HepG2 (cell line): ENCODE results near the gene PPP4R4. TPM values are rescaled to one million over a fixed set of nuclear protein-coding genes. Genes with fewer than 3 reads are reported as not detected.
A peak's percentile ranks its signal among the peaks of the same experiment; 100 is the strongest.

ENCODE experiments used
- ATAC-seq: fragments of 200-7000 bp; cut with Tn5 transposase; 3 replicates; pipeline ENCODE4 v1.9.1; 2020; ENCODE audit warnings: mild to moderate bottlenecking, moderate library complexity
- BruUV-seq: library from RNA; stranded (reverse); fragments of 400-500 nt; replicated peaks from 2 replicates; lab custom pipeline; 2021; lab: Mats Ljungman, UMichigan
- CTCF ChIA-PET: fragments of 300-600 bp; formaldehyde crosslinking; extraction: SDS; loops from one replicate; lab custom pipeline; 2021; ENCODE audit warnings: low total read pairs, inconsistent platforms, low intra/inter-chr PET ratio; lab: Yijun Ruan, JAX
- POLR2A ChIA-PET: fragments of 350-600 bp; sonication (Branson Sonifier 250); formaldehyde crosslinking; loops from one replicate; lab custom pipeline; 2020; ENCODE audit warnings: antibody characterized with exemption, inconsistent platforms; lab: Yijun Ruan, JAX
- DNase-seq: peaks from one replicate; pipeline ENCODE4 v3.0.0-alpha.2; 2015; ENCODE audit warnings: low spot score
- FAIRE-seq: peaks from 3 replicates; lab custom pipeline; 2011; peaks lifted over from hg19 to GRCh38; lab: Jason Lieb, UNC
- H2AFZ ChIP-seq: one replicate; pipeline ENCODE4 v1.6.1; 2011; ENCODE audit warnings: low read length, inconsistent platforms
- H3K27ac ChIP-seq: fragments of 300-600 bp; 3 replicates; pipeline ENCODE4 v1.8.0; 2011; ENCODE audit warnings: mixed run types, mild to moderate bottlenecking, mixed read lengths, low read length, inconsistent platforms; ENCODE audit not compliant: insufficient read depth; ENCODE audit errors: extremely low read length
- H3K27me3 ChIP-seq, 2 experiments: fragments of 200-600 bp in 1 of 2; 2 replicates in 1 of 2; 3 replicates in 1 of 2; pipeline versions ENCODE4 v1.6.0 to v1.8.0; 2011; ENCODE audit warnings: low read length in 2 of 2, mild to moderate bottlenecking in 2 of 2, moderate library complexity in 2 of 2, inconsistent platforms in 1 of 2; ENCODE audit not compliant: insufficient read depth in 2 of 2, control insufficient read depth in 1 of 2
- H3K36me3 ChIP-seq, 2 experiments: fragments of 200-600 bp in 1 of 2; replicated peaks in 1 of 2; 2 replicates in 1 of 2; 3 replicates in 1 of 2; pipeline versions ENCODE4 v1.5.1 to v1.8.0; 2011; ENCODE audit warnings: low read length in 2 of 2, inconsistent platforms in 1 of 2; ENCODE audit not compliant: insufficient read depth in 2 of 2, control insufficient read depth in 1 of 2
- H3K4me1 ChIP-seq: 2 replicates; pipeline ENCODE4 v1.5.1; 2012; ENCODE audit warnings: low read length, inconsistent platforms; ENCODE audit not compliant: insufficient read depth
- H3K4me2 ChIP-seq: 2 replicates; pipeline ENCODE4 v1.6.0; 2011; ENCODE audit warnings: low read depth, low read length, inconsistent platforms
- H3K4me3 ChIP-seq, 3 experiments: fragments of 200-600 bp in 1 of 3; sonication (generic), shearing (Covaris generic) in 1 of 3; replicated peaks in 1 of 3; 2 replicates each; pipeline ENCODE4 v1.5.1; 2011 to 2016; ENCODE audit warnings: low read length in 3 of 3, inconsistent platforms in 2 of 3, low read depth in 2 of 3, mild to moderate bottlenecking in 2 of 3, control low read depth in 1 of 3, mixed read lengths in 1 of 3; ENCODE audit not compliant: insufficient read depth in 1 of 3
- H3K79me2 ChIP-seq: one replicate; pipeline ENCODE4 v1.6.1; 2011; ENCODE audit warnings: low read length, inconsistent platforms; ENCODE audit not compliant: insufficient read depth
- H3K9ac ChIP-seq: 2 replicates; pipeline ENCODE4 v1.6.0; 2011; ENCODE audit warnings: mild to moderate bottlenecking, low read depth, low read length, inconsistent platforms; ENCODE audit not compliant: insufficient read depth
- H3K9me3 ChIP-seq: 2 replicates; pipeline ENCODE4 v1.5.1; 2012; ENCODE audit warnings: mild to moderate bottlenecking, low read length
- H4K20me1 ChIP-seq: 2 replicates; pipeline ENCODE4 v1.6.0; 2011; ENCODE audit warnings: inconsistent platforms, mild to moderate bottlenecking, low read length, moderate library complexity; ENCODE audit not compliant: insufficient read depth
- CCAR2 ChIP-seq: fragments of 200-400 bp; formaldehyde crosslinking; optimal IDR thresholded peaks from 2 replicates; pipeline ENCODE3; 2018; ENCODE audit warnings: low read depth, mild to moderate bottlenecking, low read length, moderate library complexity
- FOXP1 ChIP-seq, 2 experiments: fragments of 450-650 bp in 1 of 2; IDR thresholded peaks; 2 replicates each; pipeline ENCODE4 v1.6.1; 2017 to 2018; ENCODE audit warnings: antibody characterized with exemption in 1 of 2
- MAFF ChIP-seq: IDR thresholded peaks from 2 replicates; pipeline ENCODE4 v1.6.1; 2011; ENCODE audit warnings: low read depth, low read length, improper control_type of control experiment
- MAFK ChIP-seq, 2 experiments: IDR thresholded peaks in 1 of 2; conservative IDR thresholded peaks in 1 of 2; 2 replicates each; pipeline ENCODE4 v1.6.1; 2011; ENCODE audit warnings: improper control_type of control experiment in 2 of 2, low read length in 2 of 2
- POLR2AphosphoS5 ChIP-seq: IDR thresholded peaks from 2 replicates; pipeline ENCODE4 v1.6.1; 2012; ENCODE audit warnings: low read depth, low read length
- SNAPC2 ChIP-seq: sonication (generic); formaldehyde crosslinking; IDR thresholded peaks from 2 replicates; pipeline ENCODE4 v1.8.1; 2022; ENCODE audit warnings: mild to moderate bottlenecking, missing genetic modification reagents
- XRCC5 ChIP-seq: fragments of 200-400 bp; formaldehyde crosslinking; optimal IDR thresholded peaks from 2 replicates; pipeline ENCODE3; 2017; ENCODE audit warnings: mild to moderate bottlenecking, low read length
- ZNF34 ChIP-seq: sonication (generic); formaldehyde crosslinking; IDR thresholded peaks from 2 replicates; pipeline ENCODE4 v1.4.0; 2020; ENCODE audit warnings: mild to moderate bottlenecking, missing genetic modification reagents, borderline replicate concordance
- ZNF547 ChIP-seq: sonication (generic); formaldehyde crosslinking; IDR thresholded peaks from 2 replicates; pipeline ENCODE4 v1.5.1; 2020; ENCODE audit warnings: mild to moderate bottlenecking, missing genetic modification reagents
- WGBS: methylation state at CpG from one replicate; pipeline ENCODE4 v1.1.6; 2017; ENCODE audit warnings: low lambda C conversion rate; 5-methylcytosine and 5-hydroxymethylcytosine counted together
- in situ Hi-C: cut with HindIII; loops from 2 replicates; pipeline ENCODE4 v1.10.0; 2017; ENCODE audit warnings: low pct_unique_long_range_greater_than_20kb; ENCODE audit not compliant: extremely low pct_ligation_motif_present
- intact Hi-C: fragments of 100-400 bp; cut with micrococcal nuclease; formaldehyde crosslinking; loops from one replicate; pipeline ENCODE4 v1.10.0; 2022; ENCODE audit not compliant: unreplicated experiment
- polyA plus RNA-seq, 8 experiments: library from polyadenylated mRNA; depleted of rRNA in 3 of 8; stranded (reverse) in 7 of 8; unstranded in 1 of 8; fragments of >200 nt; fragmentation: Illumina TruSeq in 4 of 8; extraction: Trizol in 4 of 8; gene quantifications; 2 replicates each; pipeline versions ENCODE4 v1.2.1 to v1.2.3, GENCODE V29; 2011 to 2016; ENCODE audit warnings: low read depth in 4 of 8, missing spikeins in 1 of 8, mixed read lengths in 1 of 8; ENCODE audit not compliant: insufficient read depth in 1 of 8
- total RNA-seq, 5 experiments: library from RNA; depleted of rRNA; stranded (reverse); fragments of >200 nt; fragmentation: Illumina TruSeq; extraction: Trizol; gene quantifications; 2 replicates each; pipeline ENCODE4 v1.2.3, GENCODE V29; 2016; ENCODE audit warnings: low read depth in 1 of 5
- TF ChIP-seq, protein P1 (sequence below): sonication (generic); formaldehyde crosslinking; IDR thresholded peaks from 2 replicates; pipeline ENCODE4 v1.4.0; 2020; ENCODE audit warnings: missing genetic modification reagents, borderline replicate concordance
- TF ChIP-seq, protein P2 (sequence below): sonication (generic); formaldehyde crosslinking; IDR thresholded peaks from 2 replicates; pipeline ENCODE4 v1.5.0; 2020; ENCODE audit warnings: mild to moderate bottlenecking, missing genetic modification reagents, moderate library complexity
- TF ChIP-seq, protein P3 (sequence below): IDR thresholded peaks from 2 replicates; pipeline ENCODE4 v1.6.1; 2016; ENCODE audit warnings: mild to moderate bottlenecking, missing biosample characterization, missing genetic modification reagents

Gene PPP4R4
- total and polyA plus RNA-seq, 2 of the 13 experiments (the other 11 are each of a cell fraction or from before 2014, with no cell fraction given) = 9.5 to 19.8 TPM

DNA sequence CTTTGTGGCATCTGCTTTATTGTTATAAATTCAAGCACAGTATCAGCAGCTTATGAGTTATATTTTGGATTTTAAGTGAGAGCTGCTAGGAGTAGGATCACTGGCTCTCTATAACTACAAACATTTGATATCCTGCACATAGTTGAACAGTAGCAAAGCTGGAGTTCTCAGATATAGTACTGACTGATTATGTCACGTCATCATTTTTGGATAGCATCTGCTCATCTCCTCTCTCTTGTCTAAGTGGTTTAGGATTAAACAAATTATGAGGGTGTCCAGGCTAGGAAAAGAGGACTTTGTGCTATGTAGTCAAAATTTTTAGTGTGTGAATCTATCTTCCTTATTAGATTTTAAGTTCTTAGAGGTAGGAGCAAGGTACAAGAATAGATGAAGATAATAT, 18.4 kb downstream of the PPP4R4 start:
- no peak overlapping the region for H2AFZ ChIP-seq
- no peaks in the 10 kb centered on the region for H3K4me1 ChIP-seq
- no peak for FAIRE-seq
- DNase-seq = no peak
- no peaks in the 10 kb centered on the region for H4K20me1 ChIP-seq
- no TSS peak for BruUV-seq
- H3K4me3 ChIP-seq = no peak overlapping the region
- H3K27ac ChIP-seq = no peak overlapping the region
- CTCF ChIA-PET = no interaction called here
- WGBS = 95% methylated on average over 1 of the region's 1 CpG
- H3K9me3 ChIP-seq = peaks cover 9% of the 10 kb centered on the region
- no peak for TF ChIP-seq POLR2AphosphoS5
- TF ChIP-seq MAFK (conservative IDR thresholded peaks at IDR 0.05 in 1 of 2, IDR thresholded peaks at IDR 0.05 in 1 of 2; ENCODE audit: low read length in 2 of 2) = peak; percentile 97 to 98
- TF ChIP-seq MAFF = peak; percentile 97
- H3K4me2 ChIP-seq = no peak overlapping the region
- POLR2A ChIA-PET = interaction anchor here (1.1 kb wide), 1 partner anchor 100 kb away, joined by 3 read pairs; the partner anchor contains the start of gene SERPINA10
- in situ Hi-C loops (no loop called here), intact Hi-C loops (no loop called here)
- H3K79me2 ChIP-seq = peaks cover 29% of the 10 kb centered on the region
- H3K36me3 ChIP-seq = no peaks in the 10 kb centered on the region; a peak in 1 of 5 replicates
- no peak for ATAC-seq
- no peak overlapping the region for H3K9ac ChIP-seq
- no peaks in the 10 kb centered on the region for H3K27me3 ChIP-seq

DNA sequence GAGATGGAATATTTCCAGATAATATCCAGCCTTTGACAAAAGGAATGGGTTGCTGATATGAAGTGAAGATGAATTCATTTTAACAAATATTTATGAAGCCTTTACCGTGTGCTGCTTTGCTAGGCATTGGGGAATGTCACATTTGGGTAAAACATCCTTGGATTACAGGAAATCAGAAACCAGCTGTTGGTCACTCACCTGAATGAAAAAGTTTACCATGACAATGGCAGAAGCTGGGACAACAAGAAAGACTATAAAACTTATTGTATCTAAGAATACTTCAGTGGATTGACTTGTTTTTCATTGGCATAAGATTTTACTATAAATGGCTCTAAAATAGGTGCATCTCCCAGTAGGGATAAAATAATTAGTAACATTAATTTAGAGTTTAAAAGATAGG, 19.7 kb downstream of the PPP4R4 start:
- FAIRE-seq (no peak), ATAC-seq (no peak), DNase-seq (no peak)
- CTCF ChIA-PET = no interaction called here
- no peaks in the 10 kb centered on the region; a peak in 1 of 5 replicates for H3K36me3 ChIP-seq
- H3K4me1 ChIP-seq = no peaks in the 10 kb centered on the region
- no peak overlapping the region for H3K4me2 ChIP-seq
- peaks cover 25% of the 10 kb centered on the region for H3K79me2 ChIP-seq
- intact Hi-C loops (no loop called here), in situ Hi-C loops (no loop called here)
- no peaks in the 10 kb centered on the region for H3K27me3 ChIP-seq
- POLR2A ChIA-PET = interaction anchor here (1.1 kb wide), 1 partner anchor 99 kb away, joined by 3 read pairs; the partner anchor contains the start of gene SERPINA10
- peaks cover 9% of the 10 kb centered on the region for H3K9me3 ChIP-seq
- no peak overlapping the region for H2AFZ ChIP-seq
- H4K20me1 ChIP-seq = no peaks in the 10 kb centered on the region
- no peak overlapping the region for H3K4me3 ChIP-seq
- H3K9ac ChIP-seq = no peak overlapping the region
- BruUV-seq = no TSS peak
- WGBS = 91% methylated on average over 1 of the region's 1 CpG
- no peak overlapping the region for H3K27ac ChIP-seq
- no peak for TF ChIP-seq CCAR2
- TF ChIP-seq SNAPC2 (CRISPR knock-in tag) = no peak
- no peak for TF ChIP-seq FOXP1 (IDR thresholded peaks at IDR 0.05)
- TF ChIP-seq FOXP1 (CRISPR knock-in tag; IDR thresholded peaks at IDR 0.05) = no peak
- TF ChIP-seq, protein P1, sequence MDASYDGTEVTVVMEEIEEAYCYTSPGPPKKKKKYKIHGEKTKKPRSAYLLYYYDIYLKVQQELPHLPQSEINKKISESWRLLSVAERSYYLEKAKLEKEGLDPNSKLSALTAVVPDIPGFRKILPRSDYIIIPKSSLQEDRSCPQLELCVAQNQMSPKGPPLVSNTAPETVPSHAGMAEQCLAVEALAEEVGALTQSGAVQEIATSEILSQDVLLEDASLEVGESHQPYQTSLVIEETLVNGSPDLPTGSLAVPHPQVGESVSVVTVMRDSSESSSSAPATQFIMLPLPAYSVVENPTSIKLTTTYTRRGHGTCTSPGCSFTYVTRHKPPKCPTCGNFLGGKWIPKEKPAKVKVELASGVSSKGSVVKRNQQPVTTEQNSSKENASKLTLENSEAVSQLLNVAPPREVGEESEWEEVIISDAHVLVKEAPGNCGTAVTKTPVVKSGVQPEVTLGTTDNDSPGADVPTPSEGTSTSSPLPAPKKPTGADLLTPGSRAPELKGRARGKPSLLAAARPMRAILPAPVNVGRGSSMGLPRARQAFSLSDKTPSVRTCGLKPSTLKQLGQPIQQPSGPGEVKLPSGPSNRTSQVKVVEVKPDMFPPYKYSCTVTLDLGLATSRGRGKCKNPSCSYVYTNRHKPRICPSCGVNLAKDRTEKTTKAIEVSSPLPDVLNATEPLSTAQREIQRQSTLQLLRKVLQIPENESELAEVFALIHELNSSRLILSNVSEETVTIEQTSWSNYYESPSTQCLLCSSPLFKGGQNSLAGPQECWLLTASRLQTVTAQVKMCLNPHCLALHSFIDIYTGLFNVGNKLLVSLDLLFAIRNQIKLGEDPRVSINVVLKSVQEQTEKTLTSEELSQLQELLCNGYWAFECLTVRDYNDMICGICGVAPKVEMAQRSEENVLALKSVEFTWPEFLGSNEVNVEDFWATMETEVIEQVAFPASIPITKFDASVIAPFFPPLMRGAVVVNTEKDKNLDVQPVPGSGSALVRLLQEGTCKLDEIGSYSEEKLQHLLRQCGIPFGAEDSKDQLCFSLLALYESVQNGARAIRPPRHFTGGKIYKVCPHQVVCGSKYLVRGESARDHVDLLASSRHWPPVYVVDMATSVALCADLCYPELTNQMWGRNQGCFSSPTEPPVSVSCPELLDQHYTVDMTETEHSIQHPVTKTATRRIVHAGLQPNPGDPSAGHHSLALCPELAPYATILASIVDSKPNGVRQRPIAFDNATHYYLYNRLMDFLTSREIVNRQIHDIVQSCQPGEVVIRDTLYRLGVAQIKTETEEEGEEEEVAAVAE (CRISPR knock-in tag) = no peak
- no peak for TF ChIP-seq ZNF34
- TF ChIP-seq, protein P2, sequence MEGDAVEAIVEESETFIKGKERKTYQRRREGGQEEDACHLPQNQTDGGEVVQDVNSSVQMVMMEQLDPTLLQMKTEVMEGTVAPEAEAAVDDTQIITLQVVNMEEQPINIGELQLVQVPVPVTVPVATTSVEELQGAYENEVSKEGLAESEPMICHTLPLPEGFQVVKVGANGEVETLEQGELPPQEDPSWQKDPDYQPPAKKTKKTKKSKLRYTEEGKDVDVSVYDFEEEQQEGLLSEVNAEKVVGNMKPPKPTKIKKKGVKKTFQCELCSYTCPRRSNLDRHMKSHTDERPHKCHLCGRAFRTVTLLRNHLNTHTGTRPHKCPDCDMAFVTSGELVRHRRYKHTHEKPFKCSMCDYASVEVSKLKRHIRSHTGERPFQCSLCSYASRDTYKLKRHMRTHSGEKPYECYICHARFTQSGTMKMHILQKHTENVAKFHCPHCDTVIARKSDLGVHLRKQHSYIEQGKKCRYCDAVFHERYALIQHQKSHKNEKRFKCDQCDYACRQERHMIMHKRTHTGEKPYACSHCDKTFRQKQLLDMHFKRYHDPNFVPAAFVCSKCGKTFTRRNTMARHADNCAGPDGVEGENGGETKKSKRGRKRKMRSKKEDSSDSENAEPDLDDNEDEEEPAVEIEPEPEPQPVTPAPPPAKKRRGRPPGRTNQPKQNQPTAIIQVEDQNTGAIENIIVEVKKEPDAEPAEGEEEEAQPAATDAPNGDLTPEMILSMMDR (CRISPR knock-in tag) = no peak
- no peak for TF ChIP-seq XRCC5
- TF ChIP-seq, protein P3, sequence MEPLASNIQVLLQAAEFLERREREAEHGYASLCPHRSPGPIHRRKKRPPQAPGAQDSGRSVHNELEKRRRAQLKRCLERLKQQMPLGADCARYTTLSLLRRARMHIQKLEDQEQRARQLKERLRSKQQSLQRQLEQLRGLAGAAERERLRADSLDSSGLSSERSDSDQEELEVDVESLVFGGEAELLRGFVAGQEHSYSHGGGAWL (CRISPR knock-in tag) = no peak
- TF ChIP-seq ZNF547 (CRISPR knock-in tag) = no peak
